IMR-90 (cell line): ENCODE measurements around the gene MINAR1. TPM values are rescaled to one million over a fixed set of nuclear protein-coding genes. Genes with fewer than 3 reads are reported as not detected.

Experiments used
- ATAC-seq: fragments of 200-7000 bp; cut with Tn5 transposase; 2 replicates; pipeline ENCODE4 v1.9.1; 2020; ENCODE audit warnings: low read depth, mild to moderate bottlenecking, moderate library complexity
- Bru-seq: library from RNA; stranded (reverse); fragments of 400-500 nt; gene quantifications from one replicate; lab custom pipeline; 2021; lab: Mats Ljungman, UMichigan
- BruChase-seq, 2 experiments: library from RNA; stranded (reverse); fragments of 400-500 nt; gene quantifications; one replicate each; lab custom pipeline; 2021; lab: Mats Ljungman, UMichigan
- BruUV-seq: library from RNA; stranded (reverse); fragments of 400-500 nt; replicated peaks from 2 replicates; lab custom pipeline; 2021; lab: Mats Ljungman, UMichigan
- CTCF ChIA-PET: fragments of 300-600 bp; formaldehyde crosslinking; extraction: SDS; loops from one replicate; lab custom pipeline; 2021; ENCODE audit warnings: antibody characterized with exemption; lab: Yijun Ruan, JAX
- POLR2A ChIA-PET: fragments of 300-600 bp; sonication (Branson Sonifier 250); formaldehyde crosslinking; loops from one replicate; lab custom pipeline; 2022; ENCODE audit warnings: antibody characterized with exemption; ENCODE audit not compliant: unreplicated experiment; lab: Charles Lee
- DNase-seq: peaks from one replicate; pipeline ENCODE4 v3.0.0; 2013
- H2AFZ ChIP-seq: replicated peaks from 2 replicates; pipeline ENCODE3; 2013; ENCODE audit warnings: low read length, mild to moderate bottlenecking; ENCODE audit not compliant: poor library complexity
- H2AK5ac ChIP-seq: 2 replicates; pipeline ENCODE4 v1.6.1; 2013; ENCODE audit warnings: low read depth, low read length, inconsistent platforms
- H2AK9ac ChIP-seq: replicated peaks from 2 replicates; pipeline ENCODE3; 2013; ENCODE audit warnings: mild to moderate bottlenecking, low read depth, low read length, moderate library complexity; ENCODE audit not compliant: poor library complexity
- H2BK120ac ChIP-seq: 2 replicates; pipeline ENCODE4 v1.6.1; 2013; ENCODE audit warnings: low read depth, low read length, inconsistent platforms
- H2BK15ac ChIP-seq: 3 replicates; pipeline ENCODE4 v1.6.1; 2013; ENCODE audit warnings: low read depth, low read length, inconsistent platforms
- H2BK20ac ChIP-seq: 2 replicates; pipeline ENCODE4 v1.6.1; 2013; ENCODE audit warnings: low read depth, mild to moderate bottlenecking, inconsistent platforms, low read length, moderate library complexity
- H2BK5ac ChIP-seq: 2 replicates; pipeline ENCODE4 v1.6.1; 2013; ENCODE audit warnings: mild to moderate bottlenecking, low read depth, low read length, inconsistent platforms; ENCODE audit not compliant: poor library complexity, severe bottlenecking
- H3K14ac ChIP-seq: replicated peaks from 2 replicates; pipeline ENCODE4 v1.6.1; 2013; ENCODE audit warnings: low read depth, low read length, inconsistent platforms
- H3K18ac ChIP-seq: 2 replicates; pipeline ENCODE4 v1.6.1; 2013; ENCODE audit warnings: low read depth, low read length, control low read depth
- H3K23ac ChIP-seq: 2 replicates; pipeline ENCODE4 v1.6.1; 2013; ENCODE audit warnings: low read depth, low read length, inconsistent platforms
- H3K27ac ChIP-seq: 2 replicates; pipeline ENCODE4 v1.5.1; 2013; ENCODE audit warnings: mild to moderate bottlenecking, control low read depth, low read length; ENCODE audit not compliant: insufficient read depth
- H3K27me3 ChIP-seq: 2 replicates; pipeline ENCODE4 v1.6.1; 2013; ENCODE audit warnings: low read length; ENCODE audit not compliant: control insufficient read depth, insufficient read depth
- H3K36me3 ChIP-seq: 2 replicates; pipeline ENCODE4 v1.6.1; 2013; ENCODE audit warnings: low read length, mixed read lengths; ENCODE audit not compliant: control insufficient read depth, insufficient read depth
- H3K4ac ChIP-seq: 2 replicates; pipeline ENCODE4 v1.6.1; 2013; ENCODE audit warnings: low read depth, low read length, inconsistent platforms
- H3K4me1 ChIP-seq: 2 replicates; pipeline ENCODE4 v1.6.1; 2013; ENCODE audit warnings: low read length, mixed read lengths; ENCODE audit not compliant: control insufficient read depth, insufficient read depth
- H3K4me2 ChIP-seq: 2 replicates; pipeline ENCODE4 v1.6.1; 2013; ENCODE audit warnings: low read depth, mild to moderate bottlenecking, control low read depth, low read length, moderate library complexity
- H3K4me3 ChIP-seq: 2 replicates; pipeline ENCODE4 v1.5.1; 2013; ENCODE audit warnings: low read depth, mild to moderate bottlenecking, control low read depth, low read length, moderate library complexity; ENCODE audit not compliant: insufficient read depth
- H3K56ac ChIP-seq: 2 replicates; pipeline ENCODE4 v1.6.1; 2013; ENCODE audit warnings: low read length, inconsistent platforms; ENCODE audit not compliant: insufficient read depth; ENCODE audit errors: extremely low read depth
- H3K79me1 ChIP-seq, 2 experiments: 2 replicates each; pipeline ENCODE4 v1.6.1; 2013; ENCODE audit warnings: low read length in 2 of 2, inconsistent platforms in 1 of 2, low read depth in 1 of 2
- H3K9ac ChIP-seq: 2 replicates; pipeline ENCODE4 v1.6.1; 2013; ENCODE audit warnings: low read depth, low read length, control low read depth
- H3K9me1 ChIP-seq: 2 replicates; pipeline ENCODE4 v1.6.1; 2013; ENCODE audit warnings: low read length, inconsistent platforms; ENCODE audit not compliant: insufficient read depth
- H3K9me3 ChIP-seq: 2 replicates; pipeline ENCODE4 v1.6.1; 2013; ENCODE audit warnings: low read length; ENCODE audit not compliant: control insufficient read depth, insufficient read depth
- H4K20me1 ChIP-seq: 2 replicates; pipeline ENCODE4 v1.6.1; 2013; ENCODE audit warnings: low read length, inconsistent platforms; ENCODE audit not compliant: insufficient read depth
- H4K5ac ChIP-seq: 2 replicates; pipeline ENCODE4 v1.6.1; 2013; ENCODE audit warnings: mild to moderate bottlenecking, low read depth, low read length, control low read depth
- H4K8ac ChIP-seq, 2 experiments: 2 replicates each; pipeline ENCODE4 v1.6.1; 2013; ENCODE audit warnings: low read depth in 2 of 2, low read length in 2 of 2, control low read depth in 1 of 2, inconsistent platforms in 1 of 2
- H4K91ac ChIP-seq: 2 replicates; pipeline ENCODE4 v1.6.1; 2013; ENCODE audit warnings: low read depth, low read length, inconsistent platforms; ENCODE audit not compliant: insufficient read depth
- BHLHE40 ChIP-seq: fragments of 150-350 bp; IDR thresholded peaks from 2 replicates; pipeline ENCODE4 v1.6.1; 2016; ENCODE audit warnings: mild to moderate bottlenecking, low read depth, low read length
- CEBPB ChIP-seq: IDR thresholded peaks from 2 replicates; pipeline ENCODE4 v1.6.1; 2012; ENCODE audit warnings: low read depth, low read length, improper control_type of control experiment
- CHD1 ChIP-seq: IDR thresholded peaks from 2 replicates; pipeline ENCODE4 v1.6.1; 2012; ENCODE audit warnings: low read depth, low read length, improper control_type of control experiment
- MAZ ChIP-seq: IDR thresholded peaks from 2 replicates; pipeline ENCODE4 v1.6.1; 2012; ENCODE audit warnings: low read depth, mild to moderate bottlenecking, low read length, improper control_type of control experiment, moderate library complexity, borderline replicate concordance
- NFE2L2 ChIP-seq: fragments of 150-350 bp; IDR thresholded peaks from 2 replicates; pipeline ENCODE4 v1.6.1; 2016; ENCODE audit warnings: low read depth, mild to moderate bottlenecking, low read length
- RAD21 ChIP-seq: IDR thresholded peaks from 2 replicates; pipeline ENCODE4 v1.6.1; 2012; ENCODE audit warnings: low read length, improper control_type of control experiment
- RCOR1 ChIP-seq: IDR thresholded peaks from 2 replicates; pipeline ENCODE4 v1.6.1; 2012; ENCODE audit warnings: mild to moderate bottlenecking, low read length, improper control_type of control experiment; ENCODE audit not compliant: insufficient replicate concordance
- SMC3 ChIP-seq: fragments of 150-350 bp; IDR thresholded peaks from 2 replicates; pipeline ENCODE4 v1.6.1; 2016; ENCODE audit warnings: low read depth, mild to moderate bottlenecking, antibody characterized with exemption, low read length, moderate library complexity
- USF2 ChIP-seq: fragments of 150-350 bp; IDR thresholded peaks from 2 replicates; pipeline ENCODE4 v1.6.1; 2017; ENCODE audit warnings: mild to moderate bottlenecking, antibody characterized with exemption, low read length, low read depth
- WGBS, 2 experiments: methylation state at CpG; one replicate each; pipeline versions ENCODE4 v1.1.5 to v1.1.7; 2013; ENCODE audit warnings: missing lambda C conversion rate in 2 of 2; ENCODE audit not compliant: insufficient read length in 1 of 2; ENCODE audit errors: extremely low coverage in 2 of 2; 5-methylcytosine and 5-hydroxymethylcytosine counted together
- dilution Hi-C: fragments of 300-500 bp; cut with HindIII; formaldehyde crosslinking; loops from one replicate; pipeline ENCODE4 v1.14.3; 2018; ENCODE audit warnings: low sequenced_read_pairs; ENCODE audit not compliant: unreplicated experiment
- in situ Hi-C: fragments of 300-500 bp; cut with MboI; formaldehyde crosslinking; loops from 3 replicates; pipeline ENCODE4 v1.14.3; 2019; ENCODE audit warnings: low sequenced_read_pairs, inconsistent platforms, mixed read lengths
- intact Hi-C: fragments of 100-400 bp; cut with micrococcal nuclease; formaldehyde crosslinking; loops from 2 replicates; pipeline ENCODE4 v1.10.0; 2022
- long read RNA-seq: library from polyadenylated mRNA; unstranded; transcript quantifications from one replicate; pipeline ENCODE4 v2.0.0, GENCODE V29; 2021; ENCODE audit not compliant: unreplicated experiment
- polyA plus RNA-seq, 3 experiments: library from polyadenylated mRNA; depleted of rRNA; stranded (reverse); fragments of >200 nt; gene quantifications; 2 replicates each; pipeline ENCODE4 v1.2.3, GENCODE V29; 2012; ENCODE audit warnings: low replicate concordance in 1 of 3
- total RNA-seq: library from RNA; depleted of rRNA; stranded (reverse); fragments of >200 nt; gene quantifications from 2 replicates; pipeline ENCODE4 v1.2.3, GENCODE V29; 2012; rRNA removed
- TF ChIP-seq, protein P1 (sequence below): fragments of 150-350 bp; IDR thresholded peaks from 2 replicates; pipeline ENCODE4 v1.6.1; 2016; ENCODE audit warnings: low read depth, mild to moderate bottlenecking, low read length, moderate library complexity, borderline replicate concordance

MINAR1 gene, protein sequence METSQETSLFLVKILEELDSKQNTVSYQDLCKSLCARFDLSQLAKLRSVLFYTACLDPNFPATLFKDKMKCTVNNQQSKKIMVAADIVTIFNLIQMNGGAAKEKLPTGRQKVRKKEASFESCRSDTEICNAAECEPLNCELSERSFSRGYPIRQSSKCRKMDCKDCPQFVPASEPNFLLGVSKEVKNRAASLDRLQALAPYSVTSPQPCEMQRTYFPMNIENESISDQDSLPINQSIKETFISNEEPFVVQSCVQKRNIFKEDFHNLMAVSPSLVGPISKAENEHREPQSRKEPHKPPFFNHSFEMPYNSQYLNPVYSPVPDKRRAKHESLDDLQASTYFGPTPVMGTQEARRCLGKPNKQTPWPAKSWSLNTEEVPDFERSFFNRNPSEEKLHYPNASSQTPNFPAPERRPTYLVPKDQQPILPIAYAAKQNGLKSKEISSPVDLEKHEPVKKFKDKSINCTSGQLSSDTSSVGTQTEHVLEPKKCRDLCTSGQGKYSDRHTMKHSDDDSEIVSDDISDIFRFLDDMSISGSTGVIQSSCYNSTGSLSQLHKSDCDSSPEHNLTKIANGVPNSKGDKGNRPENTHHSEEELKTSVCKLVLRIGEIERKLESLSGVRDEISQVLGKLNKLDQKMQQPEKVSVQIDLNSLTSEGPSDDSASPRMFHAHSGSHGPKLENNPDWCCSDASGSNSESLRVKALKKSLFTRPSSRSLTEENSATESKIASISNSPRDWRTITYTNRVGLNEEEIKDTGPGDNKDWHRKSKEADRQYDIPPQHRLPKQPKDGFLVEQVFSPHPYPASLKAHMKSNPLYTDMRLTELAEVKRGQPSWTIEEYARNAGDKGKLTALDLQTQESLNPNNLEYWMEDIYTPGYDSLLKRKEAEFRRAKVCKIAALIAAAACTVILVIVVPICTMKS
- total RNA-seq, result 1.4 and 1.6 TPM in 2 replicates
- polyA plus RNA-seq (2012; rRNA removed), result 0.55 and 0.65 TPM in 2 replicates
- 0.13 and 0.14 TPM in 2 replicates for polyA plus RNA-seq (2012; cell fraction: cytosol; rRNA removed)
- 0.52 and 1.5 TPM in 2 replicates for polyA plus RNA-seq (2012; cell fraction: nucleus; rRNA removed; ENCODE audit: low replicate concordance)
- Bru-seq, nascent RNA, result percentile 42 among the genes with signal in this experiment
- percentile 52 among the genes with signal in this experiment for BruChase-seq, experiment 1, labeled RNA remaining after a 6-hour chase
- percentile 57 among the genes with signal in this experiment for BruChase-seq, experiment 2, labeled RNA remaining after a 2-hour chase
- long read RNA-seq, result 0 reads

DNA sequence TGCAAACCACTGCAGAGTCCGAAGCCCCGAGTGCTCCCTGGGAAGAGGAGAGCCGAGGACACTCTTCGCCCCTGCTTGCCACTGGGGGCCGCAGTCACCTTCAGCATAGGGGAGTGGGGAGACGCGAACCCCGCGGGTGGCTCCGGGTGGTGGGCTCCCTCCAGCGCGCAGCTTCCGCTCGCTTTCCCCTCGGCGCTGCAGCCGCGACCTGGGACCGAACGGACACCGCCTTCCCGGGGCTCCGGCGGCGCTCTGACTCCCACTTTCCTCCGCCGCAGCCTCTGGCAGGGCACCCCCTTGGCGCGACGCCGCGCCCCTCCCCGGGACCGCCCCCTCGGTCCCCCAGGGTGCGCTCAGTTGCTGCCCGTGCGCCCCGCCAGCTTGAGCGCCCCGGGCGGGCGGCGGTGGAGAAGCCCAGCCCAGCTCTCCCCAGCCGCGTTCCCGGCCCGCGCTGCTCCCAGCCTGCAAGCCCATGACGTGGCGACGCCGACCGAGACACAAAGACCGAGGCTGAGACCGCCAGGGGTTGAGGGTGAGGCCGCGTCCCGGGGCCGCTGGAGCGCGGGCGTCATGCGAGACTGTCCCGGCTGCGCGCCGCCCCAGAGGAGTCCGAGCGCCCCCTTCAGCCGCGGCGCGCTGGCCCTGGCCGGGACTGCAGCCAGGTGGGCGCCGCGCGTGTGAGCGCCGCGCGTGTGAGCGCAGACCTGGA is at the start of gene MINAR1:
Gene MINAR1 (plus strand): TSS at position 701 of the 709 bp plus-strand sequence. CDS start 23,812 bp downstream, outside the sequence.
- H3K4me2 ChIP-seq, result peak within 1 kb of the TSS; percentile 84
- H2AK5ac ChIP-seq, result no peak within 1 kb of the TSS
- no peak within 1 kb of the TSS for H4K5ac ChIP-seq
- H3K56ac ChIP-seq, result no peak within 1 kb of the TSS
- peak within 1 kb of the TSS; percentile 73 for H3K23ac ChIP-seq
- peak within 1 kb of the TSS; percentile 13; the same call in 1 of the 2 replicates for H3K9ac ChIP-seq
- H3K9me3 ChIP-seq, result no peaks in the 10 kb centered on the region
- in situ Hi-C loops (no loop called here), dilution Hi-C loops (no loop called here), intact Hi-C loops (loop anchor here (2.0 to 5.0 kb wide), 2 partner anchors 51 kb away; no protein-coding TSS in a partner anchor)
- H2AK9ac ChIP-seq, result peak within 1 kb of the TSS; percentile 58
- no peaks in the 10 kb centered on the region for H3K4me1 ChIP-seq
- no peak within 1 kb of the TSS for H2BK15ac ChIP-seq
- H3K14ac ChIP-seq, result no peak within 1 kb of the TSS
- BruUV-seq, result no TSS peak
- H2BK20ac ChIP-seq, result no peak within 1 kb of the TSS
- no peaks in the 10 kb centered on the region for H3K36me3 ChIP-seq
- POLR2A ChIA-PET, result no interaction called here
- H4K8ac ChIP-seq, result peak within 1 kb of the TSS in 1 of 2 experiments; percentile 5; a peak in 1 of 4 replicates
- H2BK5ac ChIP-seq, result no peak within 1 kb of the TSS
- ATAC-seq (peak; percentile 86), DNase-seq (peak; percentile 56)
- H3K4ac ChIP-seq, result no peak within 1 kb of the TSS; the same call in none of the 2 replicates
- H3K4me3 ChIP-seq, result peak within 1 kb of the TSS; percentile 65
- H2AFZ ChIP-seq, result peak within 1 kb of the TSS; percentile 90
- CTCF ChIA-PET, result interaction anchor here (1.0 to 1.7 kb wide), 5 partner anchors 13 to 426 kb away, joined by 3 to 7 read pairs (median 4); no protein-coding TSS in a partner anchor
- H3K27ac ChIP-seq, result no peak within 1 kb of the TSS
- peaks cover 42% of the 10 kb centered on the region for H3K27me3 ChIP-seq
- 0 out of 2 replicates have a peak, but pooled peaks cover 4% of the 10 kb centered on the region for H3K9me1 ChIP-seq
- H4K20me1 ChIP-seq, result no peaks in the 10 kb centered on the region
- no peak within 1 kb of the TSS for H3K18ac ChIP-seq
- H2BK120ac ChIP-seq, result no peak within 1 kb of the TSS
- H3K79me1 ChIP-seq, result no peaks in the 10 kb centered on the region
- no peak within 1 kb of the TSS for H4K91ac ChIP-seq
- WGBS, 2 experiments, result 1% methylated on average over 40 of the region's 84 CpGs; no CpG with 5 or more reads in 1 of the 2 experiments
- TF ChIP-seq MAZ (no peak), BHLHE40 (no peak), SMC3 (0 out of 2 replicates have a peak, but pooled peaks have one; percentile 14), USF2 (no peak), RAD21 (peak; percentile 47), NFE2L2 (no peak), CEBPB (no peak), RCOR1 (no peak), CHD1 (no peak)
- TF ChIP-seq, protein P1, sequence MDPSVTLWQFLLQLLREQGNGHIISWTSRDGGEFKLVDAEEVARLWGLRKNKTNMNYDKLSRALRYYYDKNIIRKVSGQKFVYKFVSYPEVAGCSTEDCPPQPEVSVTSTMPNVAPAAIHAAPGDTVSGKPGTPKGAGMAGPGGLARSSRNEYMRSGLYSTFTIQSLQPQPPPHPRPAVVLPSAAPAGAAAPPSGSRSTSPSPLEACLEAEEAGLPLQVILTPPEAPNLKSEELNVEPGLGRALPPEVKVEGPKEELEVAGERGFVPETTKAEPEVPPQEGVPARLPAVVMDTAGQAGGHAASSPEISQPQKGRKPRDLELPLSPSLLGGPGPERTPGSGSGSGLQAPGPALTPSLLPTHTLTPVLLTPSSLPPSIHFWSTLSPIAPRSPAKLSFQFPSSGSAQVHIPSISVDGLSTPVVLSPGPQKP, result no peak
